T-cell (primary cell): ENCODE results near the gene GRID1. TPM values are rescaled to one million over a fixed set of nuclear protein-coding genes. Genes with fewer than 3 reads are reported as not detected.

Experiments
- ATAC-seq, 4 experiments: fragments of 200-7000 bp in 3 of 4; fragments of 150-1000 bp in 1 of 4; cut with Tn5 transposase; replicated peaks in 1 of 4; 1 replicate in 3 of 4; 2 replicates in 1 of 4; pipeline ENCODE4 v1.10.0; 2021; ENCODE audit warnings: moderate library complexity in 3 of 4, mild to moderate bottlenecking in 2 of 4, moderate number of reproducible peaks in 1 of 4
- CTCF ChIA-PET, 2 donors: fragments of 300-600 bp; sonication (Branson Sonifier 250); formaldehyde crosslinking; loops; one replicate each; lab custom pipeline; 2022; ENCODE audit warnings: antibody characterized with exemption in 2 of 2; lab: Charles Lee
- POLR2A ChIA-PET, 2 donors: fragments of 300-600 bp; sonication (Branson Sonifier 250); formaldehyde crosslinking; loops; one replicate each; lab custom pipeline; 2022; ENCODE audit warnings: antibody characterized with exemption in 2 of 2; lab: Charles Lee
- DNase-seq, 35 experiments: peaks; one replicate each; pipeline versions ENCODE4 v3.0.0 to v3.0.0-alpha.2; 2013 to 2023
- H3K27ac ChIP-seq: one replicate; pipeline ENCODE4 v1.5.1; 2013; ENCODE audit warnings: low read length
- H3K27me3 ChIP-seq, 2 experiments: replicated peaks in 1 of 2; 1 replicate in 1 of 2; 2 replicates in 1 of 2; pipeline versions ENCODE4 v1.6.1 to v1.7.0; 2013; ENCODE audit warnings: low read length in 1 of 2, mixed read lengths in 1 of 2; ENCODE audit not compliant: control insufficient read depth in 2 of 2, insufficient read depth in 2 of 2; ENCODE audit errors: extremely low read depth in 1 of 2
- H3K36me3 ChIP-seq, 2 donors: 1 replicate in 1 of 2; 2 replicates in 1 of 2; pipeline versions ENCODE4 v1.6.1 to v1.7.0; 2013; ENCODE audit warnings: low read length in 1 of 2; ENCODE audit not compliant: control insufficient read depth in 2 of 2, insufficient read depth in 1 of 2; ENCODE audit errors: extremely low read depth in 1 of 2
- H3K4me1 ChIP-seq, 2 experiments: 1 replicate in 1 of 2; 2 replicates in 1 of 2; pipeline versions ENCODE4 v1.6.1 to v1.7.0; 2013; ENCODE audit warnings: low read length in 2 of 2, mixed read lengths in 1 of 2; ENCODE audit not compliant: insufficient read depth in 2 of 2, control insufficient read depth in 1 of 2; ENCODE audit errors: extremely low read depth in 1 of 2
- H3K4me3 ChIP-seq, 2 donors: 1 replicate in 1 of 2; 2 replicates in 1 of 2; pipeline versions ENCODE4 v1.5.1 to v1.7.0; 2013; ENCODE audit warnings: mild to moderate bottlenecking in 2 of 2, low read length in 1 of 2, moderate library complexity in 1 of 2; ENCODE audit not compliant: control insufficient read depth in 1 of 2; ENCODE audit errors: extremely low read depth in 1 of 2
- H3K9me3 ChIP-seq: 2 replicates; pipeline ENCODE4 v1.7.0; 2013
- H3K27ac Mint-ChIP-seq, 2 donors: one replicate each; pipeline ENCODE4 v1.8.0; 2020 to 2021; ENCODE audit warnings: mild to moderate bottlenecking in 2 of 2, mixed read lengths in 2 of 2
- H3K27me3 Mint-ChIP-seq, 2 donors: one replicate each; pipeline ENCODE4 v1.8.0; 2021 to 2022; ENCODE audit warnings: mixed read lengths in 2 of 2
- H3K36me3 Mint-ChIP-seq: one replicate; pipeline ENCODE4 v1.8.0; 2021; ENCODE audit warnings: mixed read lengths
- H3K4me1 Mint-ChIP-seq, 3 donors: one replicate each; pipeline ENCODE4 v1.8.0; 2020 to 2022; ENCODE audit warnings: mixed read lengths in 3 of 3, mild to moderate bottlenecking in 1 of 3
- H3K4me3 Mint-ChIP-seq, 3 donors: one replicate each; pipeline ENCODE4 v1.8.0; 2020 to 2022; ENCODE audit warnings: mild to moderate bottlenecking in 3 of 3, mixed read lengths in 3 of 3, moderate library complexity in 3 of 3
- H3K9me3 Mint-ChIP-seq, 3 donors: one replicate each; pipeline ENCODE4 v1.8.0; 2020 to 2022; ENCODE audit warnings: mixed read lengths in 3 of 3
- WGBS: methylation state at CpG from one replicate; pipeline ENCODE4 v1.1.5; 2013; ENCODE audit warnings: missing lambda C conversion rate; ENCODE audit not compliant: insufficient coverage; 5-methylcytosine and 5-hydroxymethylcytosine counted together
- total RNA-seq, 35 experiments: library from RNA in 6 of 35; stranded (reverse) in 6 of 35; fragments of 120-200 nt in 1 of 35; gene quantifications; one replicate each; pipeline versions ENCODE4 v1.2.1 to v1.2.4 and lab custom pipeline; 2013 to 2026

Gene GRID1
- total RNA-seq, 5 donors from 2014 or later (not counting 1 experiment from before 2014, with no cell fraction given), result 0.68 TPM; not detected in 4

- no peaks in the 10 kb centered on the region for H3K4me1 ChIP-seq
- H3K27ac ChIP-seq, result no peak overlapping the region
- no peaks in the 10 kb centered on the region for H3K9me3 ChIP-seq
- H3K36me3 ChIP-seq, result no peaks in the 10 kb centered on the region
- no peak overlapping the region for H3K27ac Mint-ChIP-seq
- ChIA-PET CTCF (no interaction called here), POLR2A (no interaction called here)
- no peak overlapping the region for H3K4me3 Mint-ChIP-seq
- H3K36me3 Mint-ChIP-seq, result no peaks in the 10 kb centered on the region
- DNase-seq (no peak), ATAC-seq (no peak)
- 100% methylated on average over 1 of the region's 5 CpGs for WGBS
- H3K4me1 Mint-ChIP-seq, result no peaks in the 10 kb centered on the region
- no peaks in the 10 kb centered on the region for H3K9me3 Mint-ChIP-seq
- H3K27me3 Mint-ChIP-seq, result peaks cover 0 to 2% of the 10 kb centered on the region in 2 donors
- H3K27me3 ChIP-seq, result peaks cover 0 to 24% of the 10 kb centered on the region in 2 experiments
- H3K4me3 ChIP-seq, result no peak overlapping the region
Measured at GRCh38 chr10:86152354-86152753, 214.2 kb downstream of the GRID1 start.

GRCh38 chr10:86151613-86152012, 215.0 kb downstream of the GRID1 start:
- H3K27ac Mint-ChIP-seq, result no peak overlapping the region
- H3K9me3 Mint-ChIP-seq, result no peaks in the 10 kb centered on the region
- no peaks in the 10 kb centered on the region for H3K4me1 Mint-ChIP-seq
- Histone ChIP-seq H3K4me3 (no peak overlapping the region), H3K27me3 (peaks cover 0 to 28% of the 10 kb centered on the region in 2 experiments), H3K27ac (no peak overlapping the region), H3K36me3 (no peaks in the 10 kb centered on the region), H3K4me1 (no peaks in the 10 kb centered on the region), H3K9me3 (no peaks in the 10 kb centered on the region)
- POLR2A ChIA-PET, result no interaction called here
- CTCF ChIA-PET, result no interaction called here
- ATAC-seq, result no peak
- no peak overlapping the region for H3K4me3 Mint-ChIP-seq
- WGBS, result no CpG with 5 or more reads among the region's 5 CpGs
- H3K36me3 Mint-ChIP-seq, result no peaks in the 10 kb centered on the region
- DNase-seq, result no peak
- peaks cover 0 to 2% of the 10 kb centered on the region in 2 donors for H3K27me3 Mint-ChIP-seq

- POLR2A ChIA-PET, result no interaction called here
- Mint-ChIP-seq H3K4me1 (no peaks in the 10 kb centered on the region), H3K36me3 (no peaks in the 10 kb centered on the region), H3K4me3 (no peak overlapping the region), H3K9me3 (no peaks in the 10 kb centered on the region), H3K27ac (no peak overlapping the region), H3K27me3 (peaks cover 0 to 5% of the 10 kb centered on the region in 2 donors)
- Histone ChIP-seq H3K4me1 (no peaks in the 10 kb centered on the region), H3K9me3 (no peaks in the 10 kb centered on the region), H3K27me3 (peaks cover 0 to 15% of the 10 kb centered on the region in 2 experiments), H3K36me3 (no peaks in the 10 kb centered on the region), H3K4me3 (no peak overlapping the region), H3K27ac (no peak overlapping the region)
- WGBS, result 80% methylated on average over 2 of the region's 7 CpGs
- DNase-seq (no peak), ATAC-seq (no peak)
- CTCF ChIA-PET, result no interaction called here
Measured at GRCh38 chr10:86149257-86149656, 217.3 kb downstream of the GRID1 start.

GRCh38 chr10:86148117-86148516, 218.5 kb downstream of the GRID1 start:
- no CpG with 5 or more reads among the region's 2 CpGs for WGBS
- Mint-ChIP-seq H3K27ac (no peak overlapping the region), H3K36me3 (no peaks in the 10 kb centered on the region), H3K4me3 (no peak overlapping the region), H3K27me3 (peaks cover 0 to 5% of the 10 kb centered on the region in 2 donors), H3K4me1 (no peaks in the 10 kb centered on the region), H3K9me3 (no peaks in the 10 kb centered on the region)
- no peak for ATAC-seq
- ChIA-PET CTCF (no interaction called here), POLR2A (no interaction called here)
- H3K4me1 ChIP-seq, result no peaks in the 10 kb centered on the region
- no peak for DNase-seq
- H3K9me3 ChIP-seq, result no peaks in the 10 kb centered on the region
- no peak overlapping the region for H3K4me3 ChIP-seq
- H3K27me3 ChIP-seq, result peaks cover 0 to 11% of the 10 kb centered on the region in 2 experiments
- no peaks in the 10 kb centered on the region for H3K36me3 ChIP-seq
- no peak overlapping the region for H3K27ac ChIP-seq

GRCh38 chr10:86144301-86144700, 222.3 kb downstream of the GRID1 start:
- Histone ChIP-seq H3K4me3 (no peak overlapping the region), H3K9me3 (no peaks in the 10 kb centered on the region), H3K27me3 (peaks cover 0 to 11% of the 10 kb centered on the region in 2 experiments), H3K36me3 (no peaks in the 10 kb centered on the region), H3K4me1 (no peaks in the 10 kb centered on the region), H3K27ac (no peak overlapping the region)
- ATAC-seq, result no peak
- Mint-ChIP-seq H3K4me1 (no peaks in the 10 kb centered on the region), H3K4me3 (no peak overlapping the region), H3K9me3 (no peaks in the 10 kb centered on the region), H3K27ac (no peak overlapping the region), H3K27me3 (peaks cover 0 to 8% of the 10 kb centered on the region in 2 donors), H3K36me3 (no peaks in the 10 kb centered on the region)
- ChIA-PET POLR2A (no interaction called here), CTCF (no interaction called here)
- WGBS, result 82% methylated on average over 4 of the region's 8 CpGs
- DNase-seq, result no peak

GRCh38 chr10:86141896-86142295, 224.7 kb downstream of the GRID1 start:
- no peaks in the 10 kb centered on the region for H3K4me1 Mint-ChIP-seq

More at GRCh38 chr10:86141896-86142295, 224.7 kb downstream of the GRID1 start:
- Histone ChIP-seq H3K36me3 (no peaks in the 10 kb centered on the region), H3K27ac (no peak overlapping the region), H3K4me3 (no peak overlapping the region), H3K27me3 (peaks cover 0 to 9% of the 10 kb centered on the region in 2 experiments), H3K4me1 (no peaks in the 10 kb centered on the region), H3K9me3 (no peaks in the 10 kb centered on the region)
- ATAC-seq, result no peak
- H3K9me3 Mint-ChIP-seq, result no peaks in the 10 kb centered on the region
- ChIA-PET CTCF (no interaction called here), POLR2A (no interaction called here)
- H3K36me3 Mint-ChIP-seq, result no peaks in the 10 kb centered on the region
- no peak overlapping the region for H3K4me3 Mint-ChIP-seq
- H3K27me3 Mint-ChIP-seq, result peaks cover 0 to 6% of the 10 kb centered on the region in 2 donors
- no peak overlapping the region for H3K27ac Mint-ChIP-seq
- no CpG with 5 or more reads among the region's 5 CpGs for WGBS
- no peak for DNase-seq
